ENCODE measurements around the gene MST1R.

Gene MST1R

DNA sequence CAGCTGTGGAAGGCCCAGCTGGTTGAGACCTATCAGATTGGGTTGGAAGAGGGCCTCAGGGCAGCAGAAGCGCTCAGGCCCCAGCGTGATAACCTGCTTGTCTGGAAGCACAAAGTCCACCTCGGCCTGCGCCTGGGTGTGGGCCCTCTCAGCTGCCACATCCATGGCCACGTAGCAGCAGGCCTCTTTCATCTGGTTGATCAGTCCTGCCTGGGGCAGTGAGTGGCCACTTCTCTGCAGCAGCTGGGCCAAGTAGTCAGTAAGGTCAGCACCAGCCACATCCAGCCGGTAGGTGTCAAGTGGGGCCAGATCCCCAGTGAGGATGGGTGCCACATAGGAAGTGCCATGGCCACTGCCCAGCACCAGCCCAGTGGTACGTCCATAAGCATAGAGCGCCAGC is 30.1 kb downstream of the MST1R start:
- no peak for FAIRE-seq

DNA sequence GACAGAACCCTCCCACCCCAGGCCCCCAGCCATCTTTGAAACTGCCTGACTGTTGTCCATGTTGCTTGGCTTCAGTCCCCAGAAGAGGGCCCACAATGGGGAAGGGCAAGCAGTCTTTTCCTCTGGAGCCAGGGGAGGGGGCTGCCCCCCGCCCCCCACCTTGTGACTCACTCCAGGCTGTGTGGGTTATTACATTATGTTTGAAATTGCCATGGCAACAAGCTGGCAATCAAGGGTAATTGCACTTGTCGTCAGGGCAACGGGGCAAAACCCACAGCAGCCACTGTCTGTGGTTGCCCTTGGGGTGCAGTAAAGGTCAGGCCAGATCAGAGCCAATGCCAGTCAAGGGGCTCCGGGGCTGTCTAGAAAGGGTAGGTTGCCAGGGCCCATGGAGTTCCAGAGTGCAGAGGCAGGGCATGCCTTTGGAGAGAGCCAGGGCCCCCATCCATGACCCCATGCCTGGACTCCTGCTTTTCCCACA is 30.8 kb downstream of the MST1R start:
- FAIRE-seq = no peak

DNA sequence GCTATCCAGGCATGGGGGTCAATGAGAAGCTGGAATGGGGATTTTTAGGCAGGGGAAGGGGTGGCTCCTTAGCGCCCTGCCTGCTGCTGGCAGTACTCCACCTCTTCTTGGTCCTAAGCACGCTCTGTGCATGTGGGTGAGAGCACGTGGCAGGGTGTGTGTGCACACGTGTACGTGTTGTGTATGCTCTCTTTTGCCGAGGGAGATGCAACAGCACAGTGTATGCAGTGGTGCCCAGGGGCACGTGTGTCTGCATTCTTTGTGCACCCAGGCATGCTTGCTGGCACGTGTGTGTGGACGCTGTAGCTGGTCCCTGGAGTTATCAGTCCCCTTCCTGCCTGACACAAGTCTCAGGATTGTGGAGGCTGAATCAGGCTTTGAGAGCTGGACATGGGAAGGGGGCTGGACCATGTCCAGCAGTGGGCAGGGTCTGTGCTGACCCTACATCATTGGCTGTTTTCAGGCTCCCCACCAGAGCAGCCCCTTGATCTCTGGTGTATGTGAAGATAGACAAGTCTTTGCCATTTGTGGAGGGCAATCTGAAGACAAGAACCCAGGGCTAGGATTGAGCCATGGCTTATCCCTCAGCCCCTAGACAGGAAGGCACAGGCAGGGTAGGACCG is 32.0 kb downstream of the MST1R start:
- FAIRE-seq = no peak

DNA sequence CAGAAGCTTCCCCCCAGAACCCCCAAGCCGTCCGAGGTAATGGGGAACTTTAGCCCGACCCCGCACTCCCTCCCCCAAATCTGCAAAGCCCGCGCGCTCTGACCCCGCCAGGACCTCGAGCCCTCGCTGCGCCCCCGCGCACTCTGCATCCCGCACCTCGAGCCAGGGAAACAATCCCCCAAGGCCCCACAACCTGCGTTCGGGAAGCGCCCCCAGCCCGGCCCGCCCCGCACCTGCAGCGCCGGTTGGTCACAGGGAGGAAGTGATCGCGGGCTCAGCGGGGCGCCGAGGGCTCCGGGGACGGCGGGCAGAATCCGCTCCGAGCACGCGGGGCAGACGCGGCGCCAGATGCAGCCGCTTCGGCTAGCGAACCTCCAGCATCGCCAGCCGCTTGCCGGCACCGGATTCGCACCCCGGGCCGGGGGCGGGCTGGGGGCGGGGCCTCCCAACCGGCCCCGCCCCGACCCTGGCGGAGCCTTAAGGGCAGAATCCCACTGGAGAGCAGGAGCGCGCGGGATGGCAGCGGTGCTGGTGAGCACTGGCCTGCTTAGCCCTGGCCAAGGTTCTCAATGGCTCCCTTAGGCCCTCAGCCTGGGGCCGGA is 34.0 kb downstream of the MST1R start, which contains the start of gene CAMKV:
Gene CAMKV, minus strand, starts transcription at position 382 of the 602 bp plus-strand sequence. CDS start 7,518 bp downstream, outside the sequence.
- FAIRE-seq = no peak

DNA sequence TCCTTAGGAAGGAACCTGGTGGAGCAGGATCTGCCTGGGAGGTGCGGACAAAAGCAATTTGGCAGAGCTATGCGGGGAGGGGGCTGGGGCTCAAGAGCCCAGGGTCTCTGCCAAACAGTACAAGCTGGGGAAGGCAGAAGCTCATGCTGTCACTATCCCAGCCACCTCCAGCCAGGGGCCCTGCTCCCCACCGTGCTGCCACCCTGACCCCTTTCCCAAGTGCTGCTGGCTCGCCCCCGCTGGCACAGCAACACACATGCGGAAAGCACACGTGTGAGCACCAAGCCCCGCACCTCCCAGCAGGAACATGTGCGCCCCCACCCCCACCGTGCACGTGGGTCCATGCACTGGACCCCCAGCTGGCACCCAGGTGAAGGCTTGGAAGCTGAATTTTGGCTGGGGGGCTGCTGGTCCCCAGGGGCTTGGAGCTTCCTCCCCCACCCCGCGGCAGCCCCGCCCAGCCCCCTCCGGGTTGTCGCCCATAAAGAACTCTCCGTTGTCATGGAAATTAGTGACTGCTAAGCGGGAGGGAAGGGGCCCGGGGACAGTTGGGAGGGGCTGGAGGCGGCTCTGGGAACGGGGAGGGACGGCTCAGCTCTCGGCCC is 34.7 kb downstream of the MST1R start:
- no peak for FAIRE-seq

DNA sequence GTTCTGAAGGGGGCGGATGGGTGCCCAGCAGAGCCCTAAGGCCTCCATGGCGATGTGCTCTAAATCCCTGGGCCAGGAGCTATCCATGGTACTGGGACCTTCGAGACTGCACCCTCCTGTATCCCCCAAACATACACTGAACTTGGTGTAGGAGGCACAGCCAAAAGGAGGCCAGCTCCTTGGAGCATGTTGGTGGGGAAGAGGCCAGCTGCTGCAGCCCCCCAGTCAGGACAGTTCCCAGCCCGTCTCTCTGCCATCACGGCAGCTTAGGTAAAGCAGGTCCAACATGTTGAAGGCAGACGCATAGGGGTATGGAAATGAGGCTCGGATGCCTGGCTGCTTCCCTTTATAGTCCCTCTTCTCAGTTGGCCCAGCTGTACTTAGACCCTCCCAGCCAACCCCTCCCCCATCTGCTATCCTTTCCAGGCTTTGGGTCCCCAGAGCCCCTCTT is 35.8 kb downstream of the MST1R start:
- no peak for FAIRE-seq

DNA sequence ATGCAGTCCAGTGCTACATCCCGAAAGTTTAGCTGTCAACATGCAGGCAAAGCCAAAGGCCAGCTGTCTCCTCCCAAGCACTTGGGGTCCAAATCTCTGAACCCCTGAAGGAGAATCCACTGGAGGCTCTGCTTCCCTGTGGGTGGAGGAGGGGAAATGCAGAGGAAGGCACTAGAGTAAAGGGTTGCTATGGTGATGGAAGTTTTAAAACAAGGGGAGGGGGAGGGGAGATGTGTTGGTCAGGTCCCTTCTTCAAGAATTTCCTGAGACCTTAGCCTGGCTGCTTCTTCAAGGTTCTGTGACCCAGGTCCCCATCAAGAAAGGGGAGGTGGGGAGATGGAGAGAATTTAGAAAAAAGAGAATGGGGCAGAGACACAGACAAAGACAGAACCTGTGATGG is 36.3 kb downstream of the MST1R start:
- no peak for FAIRE-seq

DNA sequence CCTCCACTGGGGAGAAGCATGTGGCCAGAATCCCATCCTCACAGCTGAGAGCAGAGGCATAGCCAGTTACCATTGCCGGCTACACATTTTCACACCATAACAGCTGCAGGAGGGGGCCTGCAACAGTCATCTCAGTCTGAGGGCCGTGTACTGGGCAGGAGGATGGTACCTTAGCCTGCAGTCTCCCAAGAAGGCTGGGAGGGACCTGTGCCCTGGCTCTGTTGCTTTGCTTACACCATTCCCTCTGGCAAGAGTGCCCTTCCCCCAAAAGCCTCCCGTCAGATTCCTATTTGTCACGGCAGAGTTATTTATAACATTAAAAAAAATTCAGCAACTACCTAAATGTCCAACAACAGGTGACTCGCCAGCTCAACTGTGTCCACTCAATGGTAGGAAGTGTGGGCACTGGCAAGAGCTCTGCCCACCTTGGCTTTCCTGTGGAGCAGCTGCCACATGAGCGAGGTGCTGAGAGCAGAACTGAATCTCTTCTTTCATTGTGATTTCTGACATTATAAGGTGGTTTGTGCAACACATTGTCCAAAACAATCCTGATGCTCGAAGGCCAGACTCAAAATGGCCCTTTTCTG is 38.4 kb downstream of the MST1R start:
- FAIRE-seq = no peak

DNA sequence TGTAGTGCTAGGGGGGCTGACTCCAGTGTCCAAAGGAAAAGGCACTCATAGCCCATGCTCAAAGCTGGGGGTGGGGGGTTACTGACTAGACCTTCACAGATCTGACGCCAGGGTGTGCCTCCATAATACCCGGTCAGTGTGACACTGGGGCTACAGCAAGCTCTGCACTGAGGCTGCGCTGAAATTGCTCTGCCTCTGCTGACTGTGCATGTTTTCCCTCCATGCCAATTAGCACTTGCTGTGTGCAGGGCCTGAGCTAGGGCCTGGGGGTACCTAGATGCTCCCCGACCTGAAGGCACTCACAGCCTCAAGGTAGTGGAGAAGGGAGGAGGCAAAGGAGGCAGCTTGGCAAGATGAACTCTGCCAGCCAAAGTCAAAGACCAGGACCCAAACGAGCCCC is 39.2 kb downstream of the MST1R start:
- no peak for FAIRE-seq

DNA sequence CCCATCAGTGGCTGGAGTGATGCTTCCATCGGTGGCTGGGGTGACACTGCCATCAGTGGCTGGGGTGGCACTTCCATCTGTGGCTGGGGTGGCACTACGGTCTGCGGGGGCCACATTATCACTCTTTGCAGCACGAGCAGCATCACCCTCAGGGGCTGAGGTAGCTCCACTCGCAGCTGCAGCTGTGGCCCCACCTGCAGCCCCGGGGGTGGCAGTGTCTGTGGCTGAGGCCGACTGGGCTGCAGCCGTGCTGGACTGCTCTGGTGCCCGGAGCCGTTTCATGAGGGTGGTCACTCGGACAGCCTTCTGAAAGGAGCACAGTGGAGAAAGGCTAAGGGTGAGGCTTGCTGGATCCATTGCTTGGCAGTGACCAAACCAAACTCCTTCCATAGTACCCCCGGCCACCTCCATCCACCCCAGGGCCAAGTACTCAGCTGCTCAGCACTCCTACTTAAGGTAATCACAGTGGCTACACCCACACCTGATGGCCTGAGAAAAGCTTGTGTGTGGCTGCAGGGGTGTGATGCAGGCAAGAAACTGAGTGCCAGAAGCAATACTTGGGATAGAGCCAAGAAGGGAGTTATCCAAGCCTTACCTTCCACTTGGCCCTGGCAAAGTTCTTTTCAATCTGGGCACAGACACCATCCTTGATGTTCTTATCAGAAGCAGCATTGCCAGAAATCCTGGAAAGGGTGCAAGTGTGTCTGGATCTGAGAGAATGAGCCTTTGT is 43.9 kb downstream of the MST1R start:
- no peak for FAIRE-seq

DNA sequence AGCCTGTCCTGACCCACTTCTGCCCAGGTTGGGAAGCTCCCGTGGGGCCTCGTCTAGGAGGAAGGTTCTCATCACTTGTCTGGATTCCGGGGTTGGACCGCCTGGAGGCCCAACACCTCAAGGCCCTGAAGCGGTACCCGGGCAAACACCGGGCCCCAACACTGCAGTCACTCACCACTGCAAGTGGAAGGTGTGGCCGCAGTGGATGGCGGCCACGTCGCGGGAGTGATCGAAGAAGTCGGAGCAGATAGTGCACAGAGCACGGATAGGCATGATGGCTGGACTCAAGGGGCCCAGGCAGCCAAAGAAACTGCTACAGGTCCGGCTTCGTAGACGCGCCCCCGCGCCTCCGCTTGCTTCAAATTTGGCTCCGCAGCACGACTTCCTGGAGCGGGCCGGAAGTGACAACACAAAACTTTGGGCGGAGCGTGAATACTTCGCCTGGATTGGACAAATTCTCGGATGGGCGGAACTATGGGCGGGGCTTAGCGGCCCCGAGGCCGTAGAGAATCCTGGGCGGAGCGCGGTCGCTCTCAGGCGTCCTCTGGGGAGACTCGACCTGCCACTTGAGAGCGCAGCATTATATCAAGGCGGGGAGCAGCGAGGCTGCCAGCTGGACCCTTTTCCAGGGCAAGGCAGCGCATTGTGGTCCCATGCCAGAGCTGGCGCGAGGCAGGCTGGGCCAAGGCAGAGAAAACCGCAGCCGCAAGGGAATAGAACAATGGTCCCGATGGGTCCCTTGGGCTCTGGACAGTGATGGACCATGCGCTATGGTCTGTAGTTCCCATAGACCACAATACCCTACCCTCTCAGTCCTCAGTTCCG is 47.3 kb downstream of the MST1R start, which contains the start of gene TRAIP:
Gene TRAIP, minus strand, starts transcription at position 384 of the 825 bp plus-strand sequence. Its CDS starts 111 bp downstream, at position 273.
- FAIRE-seq = no peak

DNA sequence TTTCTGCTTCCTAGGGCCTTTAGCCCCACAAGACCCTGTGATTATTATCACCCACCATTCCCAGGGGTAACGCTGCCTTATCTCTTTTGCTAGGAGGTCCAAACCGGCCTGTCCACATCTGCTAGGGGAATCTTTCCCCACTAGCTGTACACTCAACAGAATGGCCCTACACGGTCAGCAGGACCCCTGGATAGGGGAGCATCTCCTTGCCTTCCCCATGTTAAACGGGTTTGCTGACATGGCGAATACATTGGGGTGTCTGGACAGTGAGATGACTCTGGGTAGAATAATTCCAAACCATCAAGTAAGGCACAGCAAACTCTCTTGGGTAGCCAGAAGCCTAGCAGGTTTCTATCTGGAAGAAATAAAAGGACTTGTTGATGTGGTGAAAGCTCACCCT is 48.0 kb downstream of the MST1R start:
- no peak for FAIRE-seq

DNA sequence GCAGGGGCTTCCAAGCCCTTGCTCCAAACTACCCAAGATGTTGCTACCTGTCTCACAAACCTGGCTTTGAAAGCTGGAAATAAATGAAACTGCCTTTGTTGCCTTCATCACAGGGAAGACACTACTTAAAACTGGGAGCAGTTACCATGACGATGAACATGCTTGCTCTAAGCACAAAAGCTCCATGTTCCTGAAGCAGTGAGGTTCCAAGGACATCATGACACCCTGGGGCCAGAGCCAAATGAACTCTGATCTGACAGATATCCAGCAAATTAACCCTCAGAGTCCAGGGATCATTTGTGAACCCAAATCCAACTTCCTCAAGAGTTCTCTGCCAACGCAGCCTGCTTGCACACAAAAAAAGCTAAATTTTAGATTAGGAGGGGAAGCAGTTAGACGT is 58.0 kb downstream of the MST1R start:
- no peak for FAIRE-seq

DNA sequence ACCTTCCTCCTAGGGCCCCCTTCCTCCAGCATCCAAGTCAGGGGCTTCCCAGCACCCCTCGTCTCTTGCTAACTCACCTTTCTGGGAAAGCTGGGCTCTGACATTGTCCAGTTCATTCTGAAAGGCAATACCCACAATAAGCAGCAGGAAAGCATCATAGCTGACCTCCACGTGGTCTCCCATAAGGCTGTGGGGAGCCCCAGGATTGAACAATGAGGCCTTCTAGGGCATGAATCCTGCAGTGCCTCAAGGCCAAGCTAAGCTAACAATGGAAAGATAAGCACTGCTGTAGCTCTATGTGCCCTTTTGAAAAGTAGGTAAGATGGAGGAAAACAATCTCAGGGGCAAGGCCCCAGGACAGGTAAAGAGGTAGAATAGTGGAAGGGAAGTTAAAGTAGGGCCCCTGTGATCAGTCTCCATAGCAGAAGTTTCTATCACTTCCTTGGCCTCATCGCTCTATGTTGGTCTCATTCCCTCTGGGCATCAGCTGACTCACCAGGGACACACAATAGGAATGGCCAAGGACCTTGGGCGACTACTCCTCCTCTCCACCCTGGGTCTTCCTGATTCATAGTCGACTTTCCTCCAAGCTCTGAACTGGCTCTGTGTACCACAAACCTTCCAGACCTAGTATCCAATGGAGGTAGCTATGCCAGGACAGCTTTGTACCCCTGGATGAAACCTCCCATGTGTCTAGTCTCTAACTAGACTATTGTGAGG is 59.0 kb downstream of the MST1R start:
- no peak for FAIRE-seq

DNA sequence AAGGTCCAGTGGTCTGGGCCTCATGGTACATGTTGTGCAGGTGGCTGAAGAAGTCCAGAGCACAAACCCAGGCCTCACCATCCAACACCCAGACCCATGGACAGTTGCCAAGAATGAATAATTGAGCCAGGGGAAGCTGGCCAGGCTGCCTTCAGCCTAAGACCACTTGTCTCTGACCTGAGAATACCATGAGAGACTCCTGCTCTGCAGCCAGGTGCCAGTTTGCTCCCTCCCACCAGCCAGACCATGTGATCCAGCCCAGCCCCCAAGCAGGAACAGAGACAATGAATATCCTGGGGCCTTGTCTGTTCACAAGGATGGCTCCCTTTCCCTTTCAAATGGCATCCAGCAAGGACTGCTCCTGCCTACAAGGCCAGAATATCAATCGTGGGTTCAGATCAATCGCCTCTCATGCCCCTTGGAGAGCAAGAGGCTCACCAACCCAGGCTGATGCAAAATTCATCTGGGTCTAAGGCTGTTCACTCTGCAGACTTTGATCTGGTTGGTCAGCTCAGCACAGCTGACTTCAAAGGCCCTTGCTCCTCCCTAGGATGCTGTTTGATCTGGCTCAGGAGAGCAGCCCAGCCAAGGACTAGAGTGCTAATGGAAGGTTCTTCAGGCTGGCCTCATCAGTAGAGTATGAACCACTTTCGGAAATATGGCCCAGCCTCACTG is 60.7 kb downstream of the MST1R start:
- FAIRE-seq = no peak

DNA sequence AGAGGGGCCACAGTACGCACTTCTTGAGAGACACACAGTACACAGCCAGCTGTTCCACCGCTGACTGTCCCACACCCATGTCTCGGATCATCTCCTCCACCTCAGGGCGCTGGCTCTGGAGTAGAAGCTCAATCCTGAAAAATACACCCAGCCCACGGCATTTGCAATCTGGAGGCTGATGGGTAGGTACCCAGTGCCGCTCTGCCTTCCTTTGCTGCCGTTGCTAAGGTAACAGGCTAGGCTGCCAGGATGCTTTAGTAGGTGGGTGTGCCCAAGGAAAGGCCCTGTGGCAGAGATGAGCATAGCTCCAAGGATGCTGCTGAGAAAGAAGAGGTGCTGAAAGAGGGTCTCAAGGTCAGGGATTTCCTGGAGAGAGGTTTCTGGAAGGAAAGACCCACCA is 61.9 kb downstream of the MST1R start:
- no peak for FAIRE-seq

DNA sequence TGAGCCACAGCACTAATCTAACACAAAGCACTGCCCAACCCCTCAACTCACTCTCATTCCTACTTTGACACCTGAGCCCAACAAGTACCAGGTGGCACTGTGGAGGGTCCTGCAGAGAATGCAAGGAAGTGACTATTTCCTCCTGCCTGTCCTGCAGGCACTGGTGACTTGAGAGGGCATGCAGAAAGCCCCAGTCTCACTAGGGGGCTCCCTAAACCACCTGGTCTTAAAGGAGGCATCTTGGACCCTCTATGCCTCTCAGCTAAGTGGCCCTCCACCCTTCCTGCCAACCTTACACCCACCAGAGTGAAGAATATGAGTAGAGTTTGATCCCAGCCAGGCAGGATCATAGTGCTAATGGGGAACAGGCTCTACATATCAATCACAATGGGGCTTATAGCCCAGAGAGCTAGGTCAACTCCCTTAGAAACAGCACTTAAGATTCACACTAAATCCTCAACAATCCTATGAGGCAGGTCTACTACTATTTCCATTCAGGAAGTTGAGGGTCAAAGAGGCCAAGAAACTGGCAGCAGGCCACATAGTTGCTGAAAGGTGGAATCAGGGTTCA is 62.5 kb downstream of the MST1R start:
- FAIRE-seq = no peak

DNA sequence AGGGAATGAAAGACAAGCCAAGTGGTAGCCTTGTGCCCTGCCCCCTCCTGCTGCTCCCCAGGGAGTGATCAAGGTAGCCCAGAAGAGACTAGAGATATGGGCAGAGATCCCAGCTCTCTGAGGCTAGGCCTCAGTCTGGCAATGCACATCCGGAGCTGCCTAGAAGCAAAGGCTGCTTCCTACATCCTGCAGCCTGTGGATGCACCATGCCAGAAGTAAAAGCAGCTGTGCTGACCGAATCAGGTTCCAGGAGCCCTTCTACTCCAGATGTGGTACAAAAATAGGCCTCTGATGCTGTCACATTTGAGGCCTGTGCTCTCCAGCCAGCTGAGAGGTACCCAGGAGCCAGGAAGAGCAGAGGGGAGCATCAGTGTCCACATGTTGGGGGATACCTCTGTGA is 63.3 kb downstream of the MST1R start:
- FAIRE-seq = no peak

DNA sequence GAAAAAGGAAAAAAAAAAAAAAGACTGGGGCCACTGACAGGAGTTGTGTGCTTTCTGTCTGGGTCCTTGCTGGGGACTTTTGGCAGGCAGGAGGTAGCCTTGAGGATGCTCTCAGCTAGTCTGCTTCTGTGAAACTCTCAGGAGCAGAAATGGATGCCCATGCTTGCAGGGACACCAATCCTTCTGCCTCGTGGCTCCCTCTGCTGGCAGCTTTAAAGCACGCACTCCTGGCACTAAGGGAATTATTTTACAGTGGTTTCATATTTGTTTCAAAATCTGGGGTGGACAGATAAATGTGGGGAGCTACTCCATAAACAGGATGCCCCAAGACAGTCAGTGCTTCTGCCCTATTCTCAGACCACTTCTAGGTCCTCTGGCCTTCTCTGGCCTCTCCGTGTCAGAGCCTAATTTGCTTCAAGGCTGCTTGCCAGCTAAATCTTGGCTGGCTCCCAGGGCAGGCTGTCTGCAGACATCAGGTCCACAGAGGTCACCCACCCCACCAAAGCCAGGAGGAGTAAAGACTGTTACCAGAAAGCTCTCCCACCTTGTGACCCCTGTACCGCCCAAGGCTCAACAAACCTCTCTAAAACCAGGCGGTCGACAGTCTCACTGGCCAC is 64.4 kb downstream of the MST1R start:
- FAIRE-seq = no peak

Measured in colon (tissue), 2 donors.